Right kidney (tissue), 1 donor: Measurements from ENCODE around the gene C1orf232.

ENCODE experiments used
- DNase-seq: peaks from one replicate; pipeline ENCODE4 v3.0.0-alpha.2; 2016

C1orf232 gene

GRCh38 chr1:26156285-26157038, 12.3 kb downstream of the C1orf232 start:
- DNase-seq: no peak

GRCh38 chr1:26155370-26156284, 13.1 kb downstream of the C1orf232 start:
- no peak for DNase-seq

GRCh38 chr1:26154750-26155149, 14.0 kb downstream of the C1orf232 start:
- no peak for DNase-seq

- no peak for DNase-seq
Observed at GRCh38 chr1:26153966-26154532, 14.7 kb downstream of the C1orf232 start.

GRCh38 chr1:26148887-26149286, 19.9 kb downstream of the C1orf232 start:
- no peak for DNase-seq

GRCh38 chr1:26145960-26146294, 22.8 kb downstream of the C1orf232 start:
- DNase-seq: no peak

- peak; percentile 61 for DNase-seq
Observed at GRCh38 chr1:26145041-26145959, 23.5 kb downstream of the C1orf232 start.

- DNase-seq: no peak
Observed at GRCh38 chr1:26142159-26142558, 26.6 kb downstream of the C1orf232 start.

GRCh38 chr1:26138974-26139558, 29.7 kb downstream of the C1orf232 start:
- no peak for DNase-seq

GRCh38 chr1:26134466-26134865, 34.3 kb downstream of the C1orf232 start:
- DNase-seq: no peak

- DNase-seq: no peak
Observed at GRCh38 chr1:26132834-26133167, 36.0 kb downstream of the C1orf232 start.

- no peak for DNase-seq
Observed at GRCh38 chr1:26132128-26132833, 36.5 kb downstream of the C1orf232 start.

- no peak for DNase-seq
Observed at GRCh38 chr1:26130695-26131094, 38.1 kb downstream of the C1orf232 start.

- DNase-seq: no peak
Observed at GRCh38 chr1:26129778-26130177, 39.0 kb downstream of the C1orf232 start.

GRCh38 chr1:26127235-26128163, 41.3 kb downstream of the C1orf232 start:
- DNase-seq: no peak

GRCh38 chr1:26126321-26127084, 42.3 kb downstream of the C1orf232 start:
- DNase-seq: no peak

GRCh38 chr1:26125946-26126320, 42.8 kb downstream of the C1orf232 start:
- DNase-seq: no peak

GRCh38 chr1:26125382-26125781, 43.4 kb downstream of the C1orf232 start:
- no peak for DNase-seq
